Stimulated activated naive CD4-positive, alpha-beta T cell treated with Interleukin-2 at 50 U/mL for 16 hours (primary cell): ENCODE measurements around the gene CDK5RAP2.
"Not testable (repeated sequence)": the region's sequence is repeated elsewhere in the genome, so short reads cannot be mapped to it uniquely, and the experiment has no call there.

Experiments used
- DNase-seq: peaks from one replicate; lab custom pipeline; 2025; lab: John Stamatoyannopoulos, UW

The CDK5RAP2 gene

GRCh38 chr9:120542701-120543490 is 37.1 kb downstream of the CDK5RAP2 start:
- DNase-seq = no peak

DNA sequence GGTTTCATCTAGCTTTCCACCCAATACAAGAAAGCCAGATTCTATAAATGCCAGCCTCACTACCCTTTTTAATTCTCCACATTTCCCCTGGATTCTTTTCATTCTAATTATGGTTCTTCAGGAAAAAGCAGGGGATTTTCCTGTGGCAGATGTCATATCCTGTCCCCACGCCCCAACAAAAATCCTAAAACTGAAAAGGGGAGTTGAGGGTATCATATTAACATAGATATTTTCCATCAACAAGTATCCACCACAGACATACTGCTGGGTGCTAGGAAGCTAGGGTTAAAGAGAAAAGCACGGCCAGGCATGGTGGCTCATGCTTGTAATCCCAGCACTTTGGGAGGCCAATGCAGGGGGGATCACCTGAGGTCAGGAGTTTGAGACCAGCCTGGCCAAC is 38.0 kb downstream of the CDK5RAP2 start:
- DNase-seq = no peak

DNA sequence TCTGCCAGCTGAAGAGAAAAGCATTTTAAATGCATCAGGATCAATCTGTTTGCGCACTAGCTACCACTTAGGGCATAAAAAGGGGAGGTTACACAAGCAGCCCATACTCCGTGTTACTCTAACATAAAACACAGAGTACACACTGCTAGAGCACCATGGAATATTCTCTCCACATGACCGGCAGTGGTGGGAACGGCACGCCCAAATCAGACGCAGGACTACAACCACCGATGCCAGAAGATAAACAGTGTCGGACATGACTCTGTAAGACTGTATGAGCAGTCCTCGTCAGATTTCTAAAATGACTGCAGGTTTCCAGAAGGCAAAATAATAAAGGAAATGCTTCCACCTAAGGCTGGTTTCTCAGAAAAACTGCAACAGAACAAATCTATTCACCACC is 40.0 kb downstream of the CDK5RAP2 start:
- no peak for DNase-seq

DNA sequence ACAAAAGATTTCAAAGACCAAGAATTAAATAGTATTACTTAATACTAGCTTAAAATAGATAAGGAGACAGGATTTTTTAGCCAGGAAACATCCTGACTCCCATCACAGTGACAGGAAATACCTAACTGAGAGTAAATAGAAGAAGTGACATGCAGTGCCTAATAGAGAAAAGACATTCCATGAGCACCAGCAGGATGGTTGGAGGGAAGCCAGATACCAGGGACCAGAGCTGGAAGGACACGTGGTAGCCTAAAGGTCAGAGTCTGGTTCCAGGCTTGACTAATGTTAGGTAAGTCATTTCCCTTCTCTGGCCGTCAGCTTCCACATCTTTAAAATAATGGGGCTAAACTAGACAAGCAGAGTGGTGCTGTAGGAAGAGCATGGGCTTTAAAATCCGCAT is 41.6 kb downstream of the CDK5RAP2 start:
- DNase-seq = no peak

DNA sequence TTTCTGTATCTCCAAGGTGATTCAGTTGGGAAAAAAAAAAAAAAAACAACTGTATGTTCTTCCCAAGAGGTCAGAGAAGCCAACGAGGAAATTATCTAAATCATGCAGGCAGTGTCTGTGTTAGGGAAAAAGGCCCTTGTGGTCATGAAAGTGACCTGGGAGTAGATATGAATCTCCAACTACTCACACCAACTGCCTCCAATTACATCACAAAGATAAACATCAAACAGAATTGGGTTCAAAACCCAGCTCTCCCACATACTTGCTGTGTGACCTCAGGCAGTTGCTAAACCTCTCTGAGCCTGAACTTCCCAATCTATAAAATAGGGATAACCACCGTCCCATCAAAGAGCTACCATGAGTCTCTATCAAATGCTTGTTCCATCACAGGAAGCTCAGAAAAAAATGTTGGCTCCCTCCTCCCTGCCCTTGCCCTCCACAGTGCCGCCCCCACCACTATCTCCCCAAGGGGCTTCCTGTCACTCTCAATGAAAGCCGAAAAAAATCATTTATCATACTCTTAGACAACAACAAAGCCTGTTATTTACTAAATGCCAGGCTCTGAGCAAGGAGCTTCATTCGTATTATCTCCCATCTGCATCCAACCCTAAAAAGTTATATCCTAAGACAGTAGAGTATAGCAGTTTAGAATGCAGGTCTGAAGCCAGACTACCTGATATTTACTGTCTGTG is 42.9 kb downstream of the CDK5RAP2 start:
- DNase-seq = no peak

GRCh38 chr9:120536094-120536493 is 43.9 kb downstream of the CDK5RAP2 start:
- no peak for DNase-seq

DNA sequence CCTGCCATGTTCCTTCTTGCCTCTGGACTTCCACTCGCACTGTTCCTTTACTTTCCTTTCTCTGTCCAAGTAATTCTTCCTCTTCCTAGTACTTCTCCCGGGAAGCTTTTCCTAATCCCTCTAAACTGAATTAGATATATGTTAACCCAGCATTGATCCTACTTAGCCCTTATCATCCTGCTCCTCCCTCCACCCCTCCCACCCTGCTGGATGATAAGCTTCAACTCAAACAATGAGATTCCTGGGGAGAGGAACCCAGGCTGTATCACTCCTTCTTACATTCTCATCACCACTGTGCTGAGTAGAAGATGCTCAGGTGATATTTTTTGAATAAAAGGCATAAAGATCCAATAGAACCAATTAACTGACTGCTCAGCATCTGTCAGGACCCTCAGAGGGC is 45.7 kb downstream of the CDK5RAP2 start:
- DNase-seq = no peak

DNA sequence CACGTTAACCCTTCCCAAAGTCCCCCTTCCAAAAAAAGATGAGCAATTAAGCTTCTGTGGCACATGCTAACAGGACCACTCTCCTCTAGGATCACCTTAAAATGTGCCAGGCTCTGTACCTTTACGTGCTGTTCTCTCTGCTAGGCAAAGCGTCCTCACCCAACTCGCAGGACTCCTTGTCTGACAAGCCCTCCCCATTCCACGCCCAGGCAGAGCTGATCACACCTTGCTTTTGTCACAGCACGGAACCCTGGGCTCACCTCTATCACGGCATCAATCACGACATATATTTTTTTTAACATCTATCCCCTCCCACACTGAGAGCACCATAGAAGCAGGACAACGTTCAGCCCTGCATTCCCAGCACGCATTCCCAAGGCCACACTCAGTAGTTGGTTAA is 47.1 kb downstream of the CDK5RAP2 start:
- no peak for DNase-seq

DNA sequence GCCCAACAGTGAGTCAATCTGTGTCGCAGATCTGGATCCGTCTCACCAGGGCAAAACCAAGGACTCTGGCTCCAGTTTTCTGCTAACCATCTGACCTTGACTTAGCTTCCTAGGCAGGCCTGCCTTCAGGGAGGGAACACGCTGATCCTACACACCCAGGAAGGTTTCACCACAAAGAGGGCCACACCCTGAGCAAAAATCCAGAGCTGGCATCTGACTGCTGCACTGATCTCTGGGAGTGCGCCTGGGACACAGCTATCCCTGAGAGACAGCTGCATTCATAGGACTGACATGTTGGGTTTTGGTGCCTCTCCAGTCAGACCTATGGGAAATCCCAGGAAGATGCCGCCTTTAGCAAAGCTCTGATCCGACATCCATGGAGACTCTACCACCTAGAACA is 47.5 kb downstream of the CDK5RAP2 start:
- DNase-seq = no peak

DNA sequence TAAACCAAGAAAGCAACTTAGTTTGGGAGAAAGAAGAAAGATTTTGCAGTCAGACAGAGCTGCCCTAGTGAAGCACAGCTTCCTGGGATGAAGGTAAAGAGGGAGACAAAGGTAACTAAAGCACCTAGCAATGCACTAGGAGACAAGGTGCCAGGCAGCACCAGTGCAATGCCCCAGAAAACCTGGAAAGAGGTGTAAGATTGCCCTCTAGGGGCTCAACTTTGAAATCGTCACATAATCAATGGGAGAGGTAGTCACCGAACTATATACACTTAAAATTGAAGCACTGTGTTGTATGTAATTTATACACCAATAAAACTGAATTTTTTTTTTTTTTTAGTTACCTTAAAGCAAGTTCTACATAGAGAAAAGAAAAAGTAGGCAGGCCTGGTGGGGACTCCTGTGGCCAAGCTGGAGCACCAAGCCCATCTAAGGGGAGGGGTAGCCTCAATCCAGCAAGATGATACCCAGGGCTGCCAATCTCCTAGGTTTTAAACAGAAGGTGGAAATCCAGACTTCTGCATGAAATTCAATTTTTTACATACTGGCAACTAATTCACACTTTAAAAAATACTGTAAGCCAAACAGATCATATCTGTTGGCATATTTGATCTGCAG is 48.2 kb downstream of the CDK5RAP2 start:
- no peak for DNase-seq

- DNase-seq = not testable (repeated sequence)
Measured at GRCh38 chr9:120530220-120530832, 49.6 kb downstream of the CDK5RAP2 start.

- DNase-seq = no peak
Measured at GRCh38 chr9:120528829-120529228, 51.1 kb downstream of the CDK5RAP2 start.

DNA sequence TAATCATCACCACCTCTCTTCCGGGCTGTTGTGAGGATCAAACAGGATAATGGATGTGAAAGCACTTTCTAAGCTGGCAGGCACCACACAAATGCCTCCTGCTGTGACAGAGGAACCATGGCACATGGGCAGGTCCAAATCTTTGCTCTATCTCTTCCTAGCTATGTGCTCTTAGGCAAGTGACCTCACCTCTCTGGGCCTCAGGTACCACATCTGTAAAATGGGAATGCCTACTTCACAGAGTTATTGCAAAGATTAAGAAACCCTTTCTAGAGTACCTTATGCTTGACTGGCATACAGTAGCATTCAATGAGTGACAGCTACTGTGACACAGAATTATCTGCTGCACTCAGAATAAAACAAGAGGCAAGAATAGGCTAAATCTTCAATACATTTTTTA is 51.6 kb downstream of the CDK5RAP2 start:
- no peak for DNase-seq

- no peak for DNase-seq
Measured at GRCh38 chr9:120526534-120526933, 53.4 kb downstream of the CDK5RAP2 start.

GRCh38 chr9:120524863-120525262 is 55.1 kb downstream of the CDK5RAP2 start:
- DNase-seq = no peak

GRCh38 chr9:120524038-120524437 is 55.9 kb downstream of the CDK5RAP2 start:
- no peak for DNase-seq

DNA sequence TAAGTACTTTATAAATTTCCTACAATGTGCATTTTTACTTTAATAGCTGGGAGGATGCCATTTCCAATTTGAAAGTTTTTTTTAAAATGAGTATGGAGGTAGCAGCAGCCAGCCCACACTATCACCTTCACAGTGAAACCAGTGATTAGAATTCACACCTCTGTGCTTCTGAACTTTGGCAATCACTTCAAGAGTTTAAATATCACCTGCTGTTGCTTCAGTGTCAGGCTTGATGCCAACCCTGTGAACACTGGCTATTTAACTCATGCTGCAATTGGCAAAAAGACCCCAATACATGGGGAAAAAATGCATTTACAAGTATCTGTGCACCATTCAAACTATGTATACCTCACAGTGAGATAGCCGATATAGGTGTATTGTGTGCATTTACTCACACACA is 57.4 kb downstream of the CDK5RAP2 start:
- no peak for DNase-seq

DNA sequence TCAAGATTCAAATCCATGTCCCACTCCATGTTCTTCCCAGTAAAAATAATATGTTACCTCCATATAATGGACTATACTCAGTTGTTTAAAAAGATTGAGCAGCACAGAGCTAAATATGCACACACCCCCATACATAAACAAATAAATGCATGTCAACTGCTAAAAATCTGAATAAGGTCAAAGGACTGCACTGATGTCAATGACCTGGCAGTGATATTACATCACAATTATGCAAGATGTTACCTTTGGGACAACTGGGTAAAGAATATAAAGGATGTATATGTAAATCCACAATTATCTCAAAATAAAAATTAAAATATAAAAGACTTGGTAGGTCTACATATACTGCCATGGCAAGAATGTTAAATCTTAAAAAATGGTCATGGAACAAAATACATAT is 57.9 kb downstream of the CDK5RAP2 start:
- no peak for DNase-seq

DNA sequence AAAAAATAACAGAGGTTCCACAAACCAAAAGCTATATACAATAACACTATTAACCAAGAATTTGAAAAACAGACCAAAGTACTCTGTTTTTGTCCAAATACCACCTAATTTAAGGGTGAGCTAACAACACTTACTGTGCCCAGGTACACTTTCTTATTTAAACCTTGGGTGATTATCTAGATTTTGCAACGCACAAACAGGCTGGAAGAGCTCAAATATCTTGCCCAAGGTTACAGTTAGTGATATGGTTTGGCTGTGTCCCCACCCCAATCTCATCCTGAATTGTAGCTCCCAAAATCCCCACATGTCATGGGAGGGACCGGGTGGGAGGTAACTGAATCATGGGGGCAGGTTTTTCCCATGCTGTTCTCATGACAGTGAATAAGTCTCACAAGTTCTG is 58.9 kb downstream of the CDK5RAP2 start:
- DNase-seq = no peak

DNA sequence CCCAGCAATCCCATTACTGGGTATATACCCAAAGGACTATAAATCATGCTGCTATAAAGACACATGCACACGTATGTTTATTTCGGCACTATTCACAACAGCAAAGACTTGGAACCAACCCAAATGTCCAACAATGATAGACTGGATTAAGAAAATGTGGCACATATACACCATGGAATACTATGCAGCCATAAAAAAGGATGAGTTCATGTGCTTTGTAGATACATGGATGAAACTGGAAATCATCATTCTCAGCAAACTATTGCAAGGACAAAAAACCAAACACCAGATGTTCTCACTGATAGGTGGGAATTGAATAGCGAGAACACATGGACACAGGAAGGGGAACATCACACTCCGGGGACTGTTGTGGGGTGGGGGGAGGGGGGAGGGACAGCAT is 64.0 kb downstream of the CDK5RAP2 start:
- not testable (repeated sequence) for DNase-seq

DNA sequence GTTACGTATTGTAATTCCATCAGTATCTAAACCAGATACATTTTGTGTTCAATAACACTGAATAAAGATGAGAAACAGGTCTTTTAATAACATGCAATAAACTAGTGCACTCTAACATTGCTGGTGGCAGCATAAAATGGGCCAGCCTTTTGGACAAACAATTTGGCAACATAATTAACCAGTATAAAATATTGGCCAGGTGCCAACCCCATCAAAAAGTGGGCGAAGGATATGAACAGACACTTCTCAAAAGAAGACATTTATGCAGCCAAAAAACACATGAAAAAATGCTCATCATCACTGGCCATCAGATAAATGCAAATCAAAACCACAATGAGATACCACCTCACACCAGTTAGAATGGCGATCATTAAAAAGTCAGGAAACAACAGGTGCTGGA is 64.5 kb downstream of the CDK5RAP2 start:
- DNase-seq = not testable (repeated sequence)

- DNase-seq = no peak
Measured at GRCh38 chr9:120514405-120514804, 65.6 kb downstream of the CDK5RAP2 start.
